Adrenal gland (tissue), 5 donors: Measurements from ENCODE around the gene OLIG2.

ENCODE experiments used
- CTCF ChIP-seq, 6 experiments: fragments of 450-650 bp in 4 of 6; fragments of 200-600 bp in 2 of 6; sonication (generic) in 1 of 6; IDR thresholded peaks; 1 replicate in 5 of 6; 2 replicates in 1 of 6; pipeline versions ENCODE4 v1.5.1 to v1.8.0; 2016 to 2021; ENCODE audit warnings: antibody characterized with exemption in 6 of 6, mild to moderate bottlenecking in 2 of 6, moderate library complexity in 1 of 6
- POLR2A ChIP-seq, 2 donors: fragments of 450-650 bp; IDR thresholded peaks; one replicate each; pipeline ENCODE4 v1.6.1; 2017; ENCODE audit warnings: antibody characterized with exemption in 2 of 2, mild to moderate bottlenecking in 2 of 2, moderate library complexity in 1 of 2
- donor health status: DM: no; HTN: no; CAD: no.

- TF ChIP-seq CTCF (IDR thresholded peaks at IDR 0.05) (no peak), POLR2A (IDR thresholded peaks at IDR 0.05) (no peak)
Measured at GRCh38 chr21:33042812-33043211, 17.1 kb downstream of the OLIG2 start.
